Lower leg skin (tissue), 3 donors: ENCODE results near the gene PRDM16.

Source experiments
- CTCF ChIP-seq, 3 donors: fragments of 450-650 bp; IDR thresholded peaks; one replicate each; pipeline ENCODE4 v1.5.1; 2016; ENCODE audit warnings: antibody characterized with exemption in 3 of 3, mild to moderate bottlenecking in 3 of 3, moderate library complexity in 2 of 3
- POLR2A ChIP-seq, 2 donors: fragments of 450-650 bp; IDR thresholded peaks; one replicate each; pipeline ENCODE4 v1.6.1; 2016 to 2017; ENCODE audit warnings: antibody characterized with exemption in 2 of 2, mild to moderate bottlenecking in 1 of 2, moderate library complexity in 1 of 2

- no peak for TF ChIP-seq CTCF (IDR thresholded peaks at IDR 0.05)
- TF ChIP-seq POLR2A (IDR thresholded peaks at IDR 0.05), result no peak
Observed at GRCh38 chr1:3052501-3052900, 16.5 kb upstream of the PRDM16 start.
